HG02938 (cell line): ENCODE data around the gene DCAF5.
"Not testable (repeated sequence)": the region's sequence is repeated elsewhere in the genome, so short reads cannot be mapped to it uniquely, and the experiment has no call there.

Experiments
- ATAC-seq: cut with Tn5 transposase; IDR thresholded peaks from one replicate; pipeline ENCODE4 v1.9.1; 2021; ENCODE audit warnings: mild to moderate bottlenecking, moderate library complexity; ENCODE audit not compliant: unreplicated experiment

DCAF5 gene

DNA sequence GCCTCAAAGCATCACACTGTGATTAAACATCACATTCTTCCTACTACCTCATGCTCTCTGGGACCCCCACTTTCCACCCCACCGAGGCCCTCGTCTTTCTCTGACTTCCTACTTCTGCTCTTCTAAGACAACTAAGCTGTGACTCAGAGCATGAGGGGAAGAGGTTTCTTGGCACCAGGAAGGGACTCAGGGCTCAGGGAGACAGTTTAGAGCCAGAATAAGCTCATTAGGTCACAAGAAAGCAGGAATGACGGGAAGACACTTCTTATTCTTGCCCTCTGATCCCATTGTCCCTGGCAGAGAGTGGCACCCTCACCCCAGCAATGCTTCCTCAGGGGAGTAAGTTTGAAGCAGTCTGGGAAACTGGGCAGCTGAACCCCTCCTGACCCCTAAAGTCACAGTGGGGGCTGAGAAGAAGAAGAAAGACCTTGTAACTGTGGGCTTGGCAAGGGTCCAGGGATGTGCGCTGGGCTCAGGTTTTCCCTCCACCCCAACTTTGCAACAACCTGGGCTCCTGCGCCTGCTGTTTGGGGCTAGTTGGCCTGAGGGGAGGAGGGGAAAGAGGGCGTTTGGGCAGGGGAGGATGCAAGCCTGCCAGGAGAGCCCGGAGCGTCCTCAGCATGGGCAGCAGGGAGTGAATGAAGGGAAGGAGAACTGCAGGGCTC, 109.2 kb downstream of the DCAF5 start:
- ATAC-seq = no peak

DNA sequence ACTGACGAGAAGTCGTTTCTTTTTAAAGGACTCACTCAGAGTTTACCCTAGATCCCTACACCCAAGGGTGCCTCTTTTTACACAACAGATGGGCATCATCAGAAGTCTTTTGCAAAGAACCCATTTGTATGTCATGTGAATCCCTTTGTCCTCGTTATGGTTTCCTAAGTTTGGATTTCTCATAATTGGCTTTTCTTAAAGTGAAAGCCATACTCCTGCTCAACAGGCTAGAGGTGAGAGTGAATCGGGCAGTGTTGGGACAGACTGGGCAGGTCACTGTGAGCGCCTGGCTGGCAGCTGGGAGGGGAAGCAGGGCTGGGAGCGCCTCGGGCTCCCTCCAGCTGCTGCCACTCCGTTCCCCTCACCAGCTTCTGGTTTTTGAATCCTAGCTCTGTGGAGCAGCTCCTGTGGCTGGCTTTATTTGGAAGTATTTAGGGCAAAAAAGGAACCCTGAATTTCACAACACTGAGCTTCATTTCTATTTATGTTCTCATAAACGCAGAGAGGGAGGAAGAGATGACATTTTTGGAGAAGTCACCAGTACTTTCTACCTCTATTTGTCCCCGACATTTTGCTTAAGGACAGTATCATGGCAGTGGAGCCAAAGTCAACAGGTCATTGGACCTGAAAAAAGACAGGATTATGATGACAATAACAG, 110.0 kb downstream of the DCAF5 start:
- no peak for ATAC-seq

- ATAC-seq = no peak
Measured at GRCh38 chr14:69042299-69042698, 110.6 kb downstream of the DCAF5 start.

DNA sequence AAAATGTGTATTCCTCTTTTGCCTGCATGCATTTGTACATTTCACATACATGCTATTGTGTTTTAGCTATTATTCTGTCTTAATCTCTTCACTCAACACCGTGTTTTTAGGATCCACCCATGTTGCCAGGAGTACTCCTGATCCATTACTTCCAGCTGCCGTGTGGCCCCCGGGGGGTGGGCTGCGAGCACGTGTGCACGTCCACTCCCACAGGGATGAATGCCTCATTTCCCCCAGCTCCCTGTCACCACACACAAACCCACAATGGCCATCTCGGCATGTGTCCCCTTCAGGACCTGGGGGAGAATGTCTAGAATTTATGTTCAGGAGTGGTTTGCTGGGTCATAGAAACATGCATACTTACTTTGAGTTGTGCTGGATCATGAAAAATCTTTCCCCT, 111.1 kb downstream of the DCAF5 start:
- ATAC-seq = no peak

DNA sequence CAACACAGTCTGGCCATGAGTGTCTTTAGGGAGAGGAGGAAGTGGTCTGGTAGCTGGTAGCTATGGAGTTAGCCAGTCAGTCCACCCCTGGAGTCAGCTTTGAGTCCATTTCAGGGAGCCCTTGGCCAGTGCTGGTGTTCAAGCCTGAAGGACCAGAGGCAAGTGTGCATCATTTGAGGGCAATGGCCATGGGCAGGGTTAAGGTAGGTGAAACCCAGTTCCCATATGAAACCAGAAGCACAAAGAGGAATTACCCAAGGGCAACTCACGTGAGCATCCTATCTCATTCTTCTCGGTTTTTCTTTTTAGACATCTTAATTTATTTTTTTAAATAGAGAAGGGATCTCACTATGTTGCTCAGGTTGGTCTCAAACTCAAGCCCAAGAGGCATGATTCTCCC, 112.6 kb downstream of the DCAF5 start:
- no peak for ATAC-seq

GRCh38 chr14:69039288-69039628, 113.7 kb downstream of the DCAF5 start:
- ATAC-seq = no peak

GRCh38 chr14:69038455-69039287, 114.2 kb downstream of the DCAF5 start:
- no peak for ATAC-seq

- no peak for ATAC-seq
Measured at GRCh38 chr14:69037790-69038454, 115.0 kb downstream of the DCAF5 start.

DNA sequence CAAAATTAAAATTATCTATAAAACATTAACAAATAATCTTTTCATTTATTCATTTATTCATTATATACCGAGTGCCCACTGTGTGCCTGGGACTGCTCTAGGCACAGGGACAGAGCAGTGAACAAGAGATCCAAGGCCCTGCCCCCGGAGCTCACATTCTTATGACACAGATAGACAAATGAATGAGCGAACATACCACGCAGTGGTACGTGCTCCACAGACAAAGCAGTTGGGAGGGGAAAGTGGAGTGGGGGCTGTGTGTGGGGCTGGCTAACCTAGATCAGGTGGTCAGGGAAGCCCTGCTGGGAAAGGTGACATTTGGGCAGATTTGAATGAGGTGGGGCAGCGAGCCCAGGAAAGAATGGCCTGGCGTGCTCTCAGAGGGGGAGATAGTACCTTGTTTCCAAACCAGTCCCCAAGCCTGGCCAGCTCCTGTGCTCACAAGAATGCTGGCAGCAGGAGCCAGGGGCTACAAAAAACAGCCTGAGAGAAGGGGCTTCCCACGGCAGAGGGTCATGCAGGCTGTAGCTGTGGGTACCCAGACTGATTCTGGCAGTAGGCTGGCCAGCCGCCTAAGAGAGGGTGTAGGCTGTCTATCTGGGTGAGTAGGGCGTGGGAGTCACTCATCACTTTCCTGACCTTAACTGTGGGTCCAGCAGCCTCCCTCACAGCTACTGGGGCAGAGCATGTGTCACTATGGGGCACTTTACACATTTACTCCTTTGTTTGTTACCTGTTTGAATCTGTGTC, 116.0 kb downstream of the DCAF5 start:
- no peak for ATAC-seq

DNA sequence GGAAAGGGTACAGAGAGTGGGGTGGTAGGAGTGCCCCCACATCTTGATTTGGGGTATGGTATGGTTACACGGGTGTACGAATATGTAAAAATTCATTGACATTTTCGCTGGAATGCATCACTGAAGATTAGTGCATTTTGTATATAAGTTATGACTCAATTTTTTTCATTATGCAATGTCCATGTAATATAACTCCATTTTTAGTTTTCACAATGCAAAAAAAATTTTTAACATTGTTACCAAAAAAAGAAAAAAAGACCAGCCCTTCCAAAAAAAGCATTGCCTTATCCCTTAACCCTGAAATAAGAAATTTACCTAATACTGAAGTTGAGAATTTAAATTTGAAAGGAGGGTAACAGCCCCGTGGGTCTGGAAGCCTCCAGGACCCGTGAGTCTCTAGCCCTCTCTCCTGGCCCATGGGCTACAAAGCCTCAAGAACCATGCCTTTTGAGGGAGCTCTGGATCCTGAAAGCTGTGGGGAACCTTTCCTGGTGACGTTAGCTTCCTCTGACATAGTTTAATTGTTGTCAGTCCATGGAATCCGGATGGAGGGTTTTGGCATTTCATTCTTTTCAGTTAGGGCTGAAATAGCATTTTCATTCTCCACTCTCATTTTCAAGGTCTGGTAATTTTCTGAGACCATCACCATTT, 118.2 kb downstream of the DCAF5 start:
- ATAC-seq = no peak

GRCh38 chr14:69027242-69027913, 125.5 kb downstream of the DCAF5 start:
- no peak for ATAC-seq

DNA sequence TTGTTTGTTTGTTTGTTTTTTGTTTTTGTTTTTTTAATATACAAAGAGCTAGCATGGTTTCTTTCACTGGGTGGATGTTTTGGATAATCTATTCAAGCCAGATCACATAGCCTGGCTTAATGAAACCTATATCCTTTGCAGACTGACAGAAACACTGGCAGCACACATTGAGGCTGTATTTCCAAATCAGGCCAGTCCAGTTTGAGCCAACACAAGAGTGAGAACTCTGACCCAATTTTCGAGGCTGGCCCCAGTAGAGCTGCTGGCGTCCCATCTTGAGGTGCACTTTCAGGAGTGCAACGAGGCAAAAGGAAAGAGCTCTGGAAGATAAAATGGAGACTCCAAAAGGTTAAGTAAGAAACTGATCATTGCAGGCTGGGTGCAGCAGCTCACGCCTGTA, 129.9 kb downstream of the DCAF5 start:
- ATAC-seq = no peak

DNA sequence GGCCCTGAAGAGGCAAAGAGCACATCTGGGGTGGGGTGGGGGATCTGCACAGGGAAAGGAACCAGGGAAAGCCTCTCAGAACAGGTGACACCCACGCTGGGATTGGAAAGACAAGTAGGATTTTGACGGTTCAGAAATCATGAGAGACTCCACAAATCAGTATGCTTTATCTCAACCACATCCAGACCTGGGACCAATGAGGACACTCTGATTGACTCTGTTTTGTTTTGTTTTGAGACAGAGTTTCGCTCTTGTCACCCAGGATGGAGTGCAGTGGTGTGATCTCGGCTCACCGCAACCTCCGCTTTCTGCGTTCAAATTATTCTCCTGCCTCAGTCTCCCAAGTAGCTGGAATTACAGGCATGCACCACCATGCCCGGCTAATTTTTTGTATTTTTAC, 130.8 kb downstream of the DCAF5 start:
- ATAC-seq = not testable (repeated sequence)

DNA sequence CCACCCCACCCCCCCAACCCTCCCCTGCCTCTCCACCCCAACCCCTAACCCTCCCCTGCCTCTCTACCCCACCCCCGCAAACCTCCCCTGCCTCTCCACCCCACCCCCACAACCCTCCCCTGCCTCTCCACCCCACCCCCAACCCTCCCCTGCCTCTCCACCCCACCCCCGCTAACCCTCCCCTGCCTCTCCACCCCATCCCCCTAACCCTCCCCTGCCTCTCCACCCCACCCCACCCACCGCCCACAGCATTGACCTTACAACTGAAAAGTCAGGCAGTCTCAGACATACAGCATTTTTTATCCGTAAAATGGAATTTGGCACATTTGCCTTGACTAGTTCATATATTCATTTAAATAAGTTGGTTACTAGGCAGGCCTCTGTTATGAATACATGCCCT, 135.2 kb downstream of the DCAF5 start:
- no peak for ATAC-seq

DNA sequence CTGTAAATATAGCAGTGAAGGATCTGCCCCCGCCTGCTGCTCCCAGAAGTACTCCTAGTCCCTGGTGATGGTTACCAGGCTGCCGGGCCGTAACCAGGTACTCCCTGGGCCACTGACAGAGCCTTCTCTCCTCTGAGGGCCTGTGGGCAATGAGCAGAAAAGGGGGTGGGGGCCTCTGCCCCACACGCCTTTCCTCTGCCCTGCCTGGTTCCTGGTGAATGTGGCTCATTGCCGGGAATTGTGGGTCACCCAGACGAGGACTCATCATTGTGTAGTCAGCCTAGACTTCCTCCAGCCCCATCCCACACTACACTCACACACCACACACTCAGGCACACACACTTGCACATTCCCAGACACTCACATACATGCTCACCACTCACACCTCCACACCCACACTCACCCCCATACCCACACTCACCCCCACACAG, 138.1 kb downstream of the DCAF5 start:
- ATAC-seq = no peak

DNA sequence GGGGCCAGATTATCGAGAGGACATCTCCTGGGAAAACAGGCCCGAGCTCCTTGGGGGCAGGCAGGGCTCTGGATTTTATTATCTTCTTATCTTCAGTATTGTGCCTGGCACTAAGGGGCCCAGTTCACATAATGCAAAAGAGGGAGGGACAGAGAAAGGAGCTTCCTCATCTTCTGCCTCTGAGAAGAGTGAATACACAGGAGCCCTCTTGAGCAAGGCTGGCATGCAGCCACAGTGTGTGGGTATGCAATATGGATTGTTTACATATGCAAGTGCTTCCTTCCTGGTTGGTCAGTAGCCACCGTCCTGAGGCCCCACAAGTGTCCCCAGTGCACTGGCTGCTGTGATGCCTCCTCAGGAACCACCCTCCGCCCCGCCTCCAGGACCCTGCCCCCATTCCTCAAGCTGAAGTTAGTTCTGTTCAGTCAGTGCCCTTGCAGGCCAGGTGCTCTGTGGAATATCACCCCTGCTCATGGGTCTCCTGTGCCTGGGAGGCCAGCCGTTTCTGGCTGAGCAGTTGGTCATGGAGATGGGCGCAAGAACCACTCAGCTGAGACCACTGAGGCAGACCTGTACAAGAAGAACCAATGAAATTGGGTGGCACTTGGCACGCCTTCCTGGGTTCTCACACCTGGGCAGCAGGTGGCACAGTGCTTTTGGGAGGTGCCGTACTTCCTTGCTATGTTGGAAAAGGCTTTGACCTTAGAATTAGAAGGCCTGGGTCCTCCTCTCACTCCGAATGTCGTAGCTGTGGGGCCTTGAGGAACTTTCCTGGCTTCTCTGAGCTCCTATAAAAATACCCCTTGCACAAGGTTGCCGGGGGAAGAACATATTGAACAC, 138.8 kb downstream of the DCAF5 start:
- no peak for ATAC-seq

DNA sequence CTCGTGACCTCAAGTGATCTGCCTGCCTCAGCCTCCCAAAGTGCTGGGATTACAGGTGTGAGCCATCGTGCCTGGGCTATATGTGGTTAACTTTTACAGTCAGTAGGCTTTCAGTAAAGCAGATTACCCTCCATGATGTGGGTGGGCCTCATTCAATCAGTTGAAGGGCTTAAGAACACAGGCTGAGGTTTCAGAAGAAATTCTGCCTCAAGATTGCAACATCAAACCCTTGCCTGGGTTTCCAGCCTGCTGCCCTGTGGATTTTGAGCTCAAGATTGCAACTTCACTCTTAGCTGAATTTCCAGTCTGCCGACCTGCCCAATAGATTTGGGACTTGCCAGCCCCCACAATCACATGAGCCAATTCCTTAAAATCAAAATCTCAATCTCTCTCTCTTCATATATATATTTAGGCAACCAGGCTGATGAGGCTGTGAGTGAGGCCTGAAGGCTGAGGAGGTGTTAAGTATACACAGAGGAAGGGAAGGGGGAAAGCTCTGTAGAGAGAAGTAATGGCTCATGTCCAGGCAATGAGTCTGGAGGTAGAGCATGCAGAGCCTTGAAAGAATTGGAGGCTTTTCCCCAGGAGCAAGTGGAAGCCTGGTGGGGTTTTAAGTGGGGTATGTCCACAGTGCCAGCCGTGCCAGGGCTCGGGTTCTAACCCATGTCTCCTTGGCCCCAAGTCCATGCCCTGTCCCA, 140.5 kb downstream of the DCAF5 start:
- ATAC-seq = no peak

DNA sequence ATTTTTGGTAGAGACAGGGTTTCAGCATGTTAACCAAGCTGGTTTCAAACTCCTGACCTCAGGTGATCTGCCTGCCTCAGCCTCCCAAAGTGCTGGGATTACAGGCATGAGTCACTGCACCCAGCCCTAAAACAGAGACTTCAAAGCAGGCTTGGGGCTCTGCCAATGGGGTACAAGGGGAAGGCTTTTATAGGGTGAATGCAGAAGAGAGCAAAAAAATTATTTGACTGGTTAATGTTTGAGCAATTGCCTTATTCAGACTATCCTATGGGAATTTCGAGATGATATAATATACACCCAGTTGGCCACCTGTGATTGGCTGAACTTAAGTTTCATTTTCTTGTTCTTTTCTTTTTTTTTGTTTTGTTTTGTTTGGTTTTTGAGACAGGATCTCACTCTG, 142.3 kb downstream of the DCAF5 start:
- ATAC-seq = no peak
